Neural cell (in vitro differentiated cells): Measurements from ENCODE around the gene CLASP1. TPM values are rescaled to one million over a fixed set of nuclear protein-coding genes. Genes with fewer than 3 reads are reported as not detected.

Source experiments
- H2AFZ ChIP-seq: fragments of 200-600, 300-800 bp; sonication (generic), shearing (Covaris generic); 2 replicates; pipeline ENCODE4 v1.6.0; 2014; ENCODE audit warnings: low read depth, mild to moderate bottlenecking, antibody characterized with exemption, low read length, moderate library complexity
- H3F3A ChIP-seq: fragments of 200-600 bp; shearing (Covaris generic); 2 replicates; pipeline ENCODE4 v1.6.1; 2016; ENCODE audit warnings: mild to moderate bottlenecking, moderate library complexity, mixed read lengths, antibody characterized with exemption, low read length; ENCODE audit not compliant: insufficient read depth, poor library complexity, severe bottlenecking
- H3K27ac ChIP-seq: fragments of 200-600, 300-800 bp; sonication (generic), shearing (Covaris generic); 2 replicates; pipeline ENCODE4 v1.5.1; 2014; ENCODE audit warnings: mild to moderate bottlenecking, low read length, moderate library complexity
- H3K27me3 ChIP-seq: fragments of 300-800, 200-600 bp; sonication (generic), shearing (Covaris generic); 2 replicates; pipeline ENCODE4 v1.6.0; 2014; ENCODE audit warnings: mild to moderate bottlenecking, low read depth, low read length, moderate library complexity; ENCODE audit not compliant: insufficient read depth
- H3K36me3 ChIP-seq: fragments of 300-800, 200-600 bp; sonication (generic), shearing (Covaris generic); 2 replicates; pipeline ENCODE4 v1.5.1; 2014; ENCODE audit warnings: mild to moderate bottlenecking, antibody characterized with exemption, low read length, moderate library complexity; ENCODE audit not compliant: insufficient read depth
- H3K4me2 ChIP-seq: fragments of 300-800, 200-600 bp; sonication (generic), shearing (Covaris generic); 2 replicates; pipeline ENCODE4 v1.6.0; 2014; ENCODE audit warnings: mild to moderate bottlenecking, low read length
- H3K4me3 ChIP-seq: fragments of 300-800, 200-600 bp; sonication (generic), shearing (Covaris generic); 2 replicates; pipeline ENCODE4 v1.5.1; 2014; ENCODE audit warnings: mild to moderate bottlenecking, low read length, moderate library complexity
- H3K79me2 ChIP-seq: fragments of 200-600 bp; shearing (Covaris generic); replicated peaks from 2 replicates; pipeline ENCODE4 v1.6.0; 2014; ENCODE audit warnings: mild to moderate bottlenecking, low read length, moderate library complexity; ENCODE audit not compliant: insufficient read depth
- H3K9ac ChIP-seq: fragments of 300-800, 200-600 bp; sonication (generic), shearing (Covaris generic); 2 replicates; pipeline ENCODE4 v1.6.1; 2016; ENCODE audit warnings: mild to moderate bottlenecking, low read length, mixed read lengths
- H3K9me2 ChIP-seq: fragments of 200-600 bp; shearing (Covaris generic); 2 replicates; pipeline ENCODE4 v1.6.1; 2016; ENCODE audit warnings: mild to moderate bottlenecking, low read length, mixed read lengths; ENCODE audit not compliant: insufficient read depth
- H3K9me3 ChIP-seq: fragments of 200-600, 300-800 bp; sonication (generic), shearing (Covaris generic); 2 replicates; pipeline ENCODE4 v1.6.1; 2016; ENCODE audit warnings: mild to moderate bottlenecking, mixed run types, low read length, moderate library complexity, mixed read lengths
- H4K20me1 ChIP-seq: fragments of 200-600 bp; shearing (Covaris generic); 2 replicates; pipeline ENCODE4 v1.6.1; 2016; ENCODE audit warnings: mild to moderate bottlenecking, mixed run types; ENCODE audit not compliant: insufficient read depth
- EP300 ChIP-seq: fragments of 450-650 bp; conservative IDR thresholded peaks from 2 replicates; pipeline ENCODE4 v1.6.1; 2014; ENCODE audit warnings: antibody characterized with exemption, mild to moderate bottlenecking, moderate library complexity; ENCODE audit not compliant: poor library complexity, severe bottlenecking
- EZH2 ChIP-seq: fragments of 200-600, 300-800 bp; shearing (Covaris generic), sonication (generic); IDR thresholded peaks from 2 replicates; pipeline ENCODE4 v1.6.1; 2014; ENCODE audit warnings: antibody characterized with exemption, low read length, borderline replicate concordance, mild to moderate bottlenecking; ENCODE audit not compliant: insufficient read depth, poor library complexity, severe bottlenecking
- MXI1 ChIP-seq: fragments of 450-650 bp; conservative IDR thresholded peaks from 2 replicates; pipeline ENCODE4 v1.6.1; 2014; ENCODE audit warnings: antibody characterized with exemption, mild to moderate bottlenecking; ENCODE audit not compliant: poor library complexity, severe bottlenecking
- POLR2AphosphoS5 ChIP-seq: IDR thresholded peaks from 2 replicates; pipeline ENCODE4 v1.6.1; 2012
- RAD21 ChIP-seq: fragments of 450-650 bp; conservative IDR thresholded peaks from 2 replicates; pipeline ENCODE4 v1.6.1; 2014; ENCODE audit warnings: antibody characterized with exemption, mild to moderate bottlenecking, moderate library complexity
- SMC3 ChIP-seq: fragments of 450-650 bp; conservative IDR thresholded peaks from 2 replicates; pipeline ENCODE4 v1.6.1; 2014; ENCODE audit warnings: antibody characterized with exemption, mild to moderate bottlenecking, moderate library complexity; ENCODE audit not compliant: poor library complexity
- TAF1 ChIP-seq: IDR thresholded peaks from 2 replicates; pipeline ENCODE4 v1.6.1; 2012; ENCODE audit warnings: low read depth
- polyA plus RNA-seq: library from polyadenylated mRNA; depleted of rRNA; stranded (reverse); fragments of >200 nt; gene quantifications from 2 replicates; pipeline ENCODE4 v1.2.3, GENCODE V29; 2014
- TF ChIP-seq, protein P1 (sequence below): IDR thresholded peaks from 2 replicates; pipeline ENCODE4 v1.6.1; 2012; ENCODE audit warnings: borderline replicate concordance
- TF ChIP-seq, protein P2 (sequence below): fragments of 450-650 bp; IDR thresholded peaks from 2 replicates; pipeline ENCODE4 v1.5.1; 2014; ENCODE audit warnings: antibody characterized with exemption, mild to moderate bottlenecking, moderate library complexity; ENCODE audit not compliant: poor library complexity, severe bottlenecking

CLASP1 gene
- polyA plus RNA-seq, 1 donor from 2014 or later = 41.3 TPM

DNA sequence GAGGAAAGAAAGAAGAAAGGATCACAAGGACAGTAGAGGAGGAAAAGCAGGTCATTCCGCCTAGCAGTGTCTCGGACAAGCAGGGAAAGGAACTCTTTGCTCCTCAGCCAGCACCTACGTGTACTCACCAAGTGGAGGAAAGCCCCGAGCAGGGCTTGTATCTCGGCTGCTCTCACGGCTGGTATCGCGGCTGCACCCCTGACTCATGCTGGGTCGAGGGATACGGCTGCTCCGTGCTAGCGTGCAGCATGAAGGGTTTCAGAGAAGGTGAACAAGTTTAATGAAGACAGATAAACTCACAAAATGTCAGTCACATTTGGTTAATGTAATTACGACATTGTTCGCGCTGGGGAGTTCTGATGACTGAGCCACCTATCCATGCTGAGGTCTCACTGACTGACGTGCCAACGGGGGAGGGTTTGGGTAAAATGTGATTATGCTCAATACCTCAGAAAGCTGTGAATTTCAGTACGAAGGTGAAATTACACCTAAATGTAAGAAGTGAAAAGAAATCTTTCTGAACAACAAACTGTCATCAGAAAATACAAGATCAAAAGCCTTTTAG lies 230.7 kb downstream of the CLASP1 start:
- H3K4me2 ChIP-seq = no peak overlapping the region
- no peaks in the 10 kb centered on the region for H3K79me2 ChIP-seq
- no peaks in the 10 kb centered on the region for H3K27me3 ChIP-seq
- H3K9me3 ChIP-seq = no peaks in the 10 kb centered on the region
- H2AFZ ChIP-seq = no peak overlapping the region
- H3K36me3 ChIP-seq = no peaks in the 10 kb centered on the region
- no peak overlapping the region for H3K27ac ChIP-seq
- no peaks in the 10 kb centered on the region for H3K9me2 ChIP-seq
- H3K4me3 ChIP-seq = no peak overlapping the region
- TF ChIP-seq TAF1 = no peak
- TF ChIP-seq RAD21 = no peak
- TF ChIP-seq POLR2AphosphoS5 = no peak
- no peak for TF ChIP-seq EZH2
- TF ChIP-seq, protein P1, sequence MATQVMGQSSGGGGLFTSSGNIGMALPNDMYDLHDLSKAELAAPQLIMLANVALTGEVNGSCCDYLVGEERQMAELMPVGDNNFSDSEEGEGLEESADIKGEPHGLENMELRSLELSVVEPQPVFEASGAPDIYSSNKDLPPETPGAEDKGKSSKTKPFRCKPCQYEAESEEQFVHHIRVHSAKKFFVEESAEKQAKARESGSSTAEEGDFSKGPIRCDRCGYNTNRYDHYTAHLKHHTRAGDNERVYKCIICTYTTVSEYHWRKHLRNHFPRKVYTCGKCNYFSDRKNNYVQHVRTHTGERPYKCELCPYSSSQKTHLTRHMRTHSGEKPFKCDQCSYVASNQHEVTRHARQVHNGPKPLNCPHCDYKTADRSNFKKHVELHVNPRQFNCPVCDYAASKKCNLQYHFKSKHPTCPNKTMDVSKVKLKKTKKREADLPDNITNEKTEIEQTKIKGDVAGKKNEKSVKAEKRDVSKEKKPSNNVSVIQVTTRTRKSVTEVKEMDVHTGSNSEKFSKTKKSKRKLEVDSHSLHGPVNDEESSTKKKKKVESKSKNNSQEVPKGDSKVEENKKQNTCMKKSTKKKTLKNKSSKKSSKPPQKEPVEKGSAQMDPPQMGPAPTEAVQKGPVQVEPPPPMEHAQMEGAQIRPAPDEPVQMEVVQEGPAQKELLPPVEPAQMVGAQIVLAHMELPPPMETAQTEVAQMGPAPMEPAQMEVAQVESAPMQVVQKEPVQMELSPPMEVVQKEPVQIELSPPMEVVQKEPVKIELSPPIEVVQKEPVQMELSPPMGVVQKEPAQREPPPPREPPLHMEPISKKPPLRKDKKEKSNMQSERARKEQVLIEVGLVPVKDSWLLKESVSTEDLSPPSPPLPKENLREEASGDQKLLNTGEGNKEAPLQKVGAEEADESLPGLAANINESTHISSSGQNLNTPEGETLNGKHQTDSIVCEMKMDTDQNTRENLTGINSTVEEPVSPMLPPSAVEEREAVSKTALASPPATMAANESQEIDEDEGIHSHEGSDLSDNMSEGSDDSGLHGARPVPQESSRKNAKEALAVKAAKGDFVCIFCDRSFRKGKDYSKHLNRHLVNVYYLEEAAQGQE = no peak
- TF ChIP-seq MXI1 = no peak
- TF ChIP-seq, protein P2, sequence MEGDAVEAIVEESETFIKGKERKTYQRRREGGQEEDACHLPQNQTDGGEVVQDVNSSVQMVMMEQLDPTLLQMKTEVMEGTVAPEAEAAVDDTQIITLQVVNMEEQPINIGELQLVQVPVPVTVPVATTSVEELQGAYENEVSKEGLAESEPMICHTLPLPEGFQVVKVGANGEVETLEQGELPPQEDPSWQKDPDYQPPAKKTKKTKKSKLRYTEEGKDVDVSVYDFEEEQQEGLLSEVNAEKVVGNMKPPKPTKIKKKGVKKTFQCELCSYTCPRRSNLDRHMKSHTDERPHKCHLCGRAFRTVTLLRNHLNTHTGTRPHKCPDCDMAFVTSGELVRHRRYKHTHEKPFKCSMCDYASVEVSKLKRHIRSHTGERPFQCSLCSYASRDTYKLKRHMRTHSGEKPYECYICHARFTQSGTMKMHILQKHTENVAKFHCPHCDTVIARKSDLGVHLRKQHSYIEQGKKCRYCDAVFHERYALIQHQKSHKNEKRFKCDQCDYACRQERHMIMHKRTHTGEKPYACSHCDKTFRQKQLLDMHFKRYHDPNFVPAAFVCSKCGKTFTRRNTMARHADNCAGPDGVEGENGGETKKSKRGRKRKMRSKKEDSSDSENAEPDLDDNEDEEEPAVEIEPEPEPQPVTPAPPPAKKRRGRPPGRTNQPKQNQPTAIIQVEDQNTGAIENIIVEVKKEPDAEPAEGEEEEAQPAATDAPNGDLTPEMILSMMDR = no peak
- TF ChIP-seq SMC3 = no peak
- no peak for TF ChIP-seq EP300
- H4K20me1 ChIP-seq = no peaks in the 10 kb centered on the region
- no peaks in the 10 kb centered on the region for H3F3A ChIP-seq
- H3K9ac ChIP-seq = no peak overlapping the region

GRCh38 chr2:121417826-121418225 lies 231.4 kb downstream of the CLASP1 start:
- Histone ChIP-seq H3K9me3 (no peaks in the 10 kb centered on the region), H3K79me2 (no peaks in the 10 kb centered on the region), H3K4me3 (no peak overlapping the region), H3F3A (no peaks in the 10 kb centered on the region), H2AFZ (no peak overlapping the region), H3K27ac (no peak overlapping the region), H3K9ac (no peak overlapping the region), H3K9me2 (no peaks in the 10 kb centered on the region), H4K20me1 (no peaks in the 10 kb centered on the region), H3K36me3 (no peaks in the 10 kb centered on the region), H3K27me3 (no peaks in the 10 kb centered on the region), H3K4me2 (no peak overlapping the region)
- TF ChIP-seq EP300 = no peak
- TF ChIP-seq, protein P1 = no peak
- TF ChIP-seq, protein P2 = no peak
- TF ChIP-seq POLR2AphosphoS5 = no peak
- TF ChIP-seq EZH2 = no peak
- no peak for TF ChIP-seq TAF1
